Measurements from ENCODE around the gene SFT2D1. TPM values are rescaled to one million over a fixed set of nuclear protein-coding genes. Genes with fewer than 3 reads are reported as not detected.

Gene SFT2D1
- polyA plus RNA-seq, 3 donors = 48.1 to 166 (median 140) TPM

DNA sequence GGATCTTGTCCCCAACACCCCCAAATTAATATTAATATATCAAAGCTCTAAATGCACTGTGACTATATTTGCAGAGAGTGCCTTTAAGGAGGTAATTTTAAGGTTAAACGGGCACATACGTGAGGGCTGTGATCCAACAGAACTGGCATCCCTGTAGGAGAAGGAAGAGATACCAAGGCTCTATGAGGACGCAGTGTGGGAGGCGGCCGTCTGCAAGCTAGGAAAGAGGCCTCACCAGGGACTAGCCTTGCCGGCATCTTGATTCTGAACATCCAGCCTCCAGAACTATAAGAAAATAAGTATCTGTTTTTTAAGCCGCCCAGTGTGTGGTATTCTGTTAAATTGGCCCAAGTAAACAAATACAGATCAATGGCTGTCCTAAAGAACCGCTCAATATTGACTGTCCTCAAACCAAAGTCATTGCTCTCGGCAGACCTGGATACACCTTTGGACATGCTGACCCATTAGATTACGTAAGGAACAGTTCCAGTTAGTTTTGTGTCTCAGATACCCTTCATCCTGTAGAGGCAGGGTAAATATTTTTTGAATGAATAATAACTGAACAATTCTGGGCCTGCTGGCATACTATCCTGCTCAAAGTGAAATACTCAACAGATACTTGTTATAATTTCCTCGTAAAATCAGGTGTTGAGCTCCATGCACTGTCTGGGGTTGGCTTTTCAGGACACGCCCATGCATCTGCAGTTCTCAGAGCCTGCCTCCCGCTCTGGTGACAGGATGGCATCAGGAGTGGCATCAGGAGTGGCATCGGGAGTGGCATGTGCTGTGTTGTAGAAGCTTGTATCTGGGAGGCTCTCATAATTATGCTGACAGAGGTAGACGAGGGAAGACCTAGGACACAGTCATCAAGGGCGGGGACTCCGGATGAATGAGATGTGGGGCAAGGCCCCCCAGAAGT is 40.5 kb downstream of the SFT2D1 start:
- H4K20me1 ChIP-seq (ENCODE audit: insufficient read depth, low read length) = no peaks in the 10 kb centered on the region
- H3K36me3 Mint-ChIP-seq = peaks cover 0 to 1% of the 10 kb centered on the region in 2 donors
- TF ChIP-seq, protein P1, sequence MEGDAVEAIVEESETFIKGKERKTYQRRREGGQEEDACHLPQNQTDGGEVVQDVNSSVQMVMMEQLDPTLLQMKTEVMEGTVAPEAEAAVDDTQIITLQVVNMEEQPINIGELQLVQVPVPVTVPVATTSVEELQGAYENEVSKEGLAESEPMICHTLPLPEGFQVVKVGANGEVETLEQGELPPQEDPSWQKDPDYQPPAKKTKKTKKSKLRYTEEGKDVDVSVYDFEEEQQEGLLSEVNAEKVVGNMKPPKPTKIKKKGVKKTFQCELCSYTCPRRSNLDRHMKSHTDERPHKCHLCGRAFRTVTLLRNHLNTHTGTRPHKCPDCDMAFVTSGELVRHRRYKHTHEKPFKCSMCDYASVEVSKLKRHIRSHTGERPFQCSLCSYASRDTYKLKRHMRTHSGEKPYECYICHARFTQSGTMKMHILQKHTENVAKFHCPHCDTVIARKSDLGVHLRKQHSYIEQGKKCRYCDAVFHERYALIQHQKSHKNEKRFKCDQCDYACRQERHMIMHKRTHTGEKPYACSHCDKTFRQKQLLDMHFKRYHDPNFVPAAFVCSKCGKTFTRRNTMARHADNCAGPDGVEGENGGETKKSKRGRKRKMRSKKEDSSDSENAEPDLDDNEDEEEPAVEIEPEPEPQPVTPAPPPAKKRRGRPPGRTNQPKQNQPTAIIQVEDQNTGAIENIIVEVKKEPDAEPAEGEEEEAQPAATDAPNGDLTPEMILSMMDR (IDR thresholded peaks at IDR 0.05) = no peak
- no peak overlapping the region for H3K9ac ChIP-seq (ENCODE audit: insufficient read depth, low read length, poor library complexity, severe bottlenecking)
- H3K4me2 ChIP-seq (replicated peaks; ENCODE audit: extremely low read depth, low read length, poor library complexity, severe bottlenecking) = no peak overlapping the region
- H3K9me3 ChIP-seq (replicated peaks in 1 of 2; ENCODE audit: control insufficient read depth in 1 of 2, insufficient read depth in 1 of 2, low read length in 2 of 2) = peaks cover 0 to 4% of the 10 kb centered on the region in 2 donors
- H3K27ac ChIP-seq (ENCODE audit: low read depth in 1 of 2, low read length in 2 of 2) = no peak overlapping the region
- peaks cover 17 to 33% (median 29%) of the 10 kb centered on the region in 3 donors for H3K27me3 Mint-ChIP-seq (ENCODE audit: low read depth in 3 of 3)
- no peaks in the 10 kb centered on the region for H3K4me1 Mint-ChIP-seq
- intact Hi-C loops (cut with micrococcal nuclease) = no loop called here
- H3K4me3 Mint-ChIP-seq = no peak overlapping the region
- H3K27ac Mint-ChIP-seq = no peak overlapping the region
- no peaks in the 10 kb centered on the region for H3K36me3 ChIP-seq (replicated peaks in 1 of 2; ENCODE audit: control insufficient read depth in 1 of 2, insufficient read depth in 2 of 2, low read length in 2 of 2)
- peaks cover 21 to 27% of the 10 kb centered on the region in 2 donors for H3K27me3 ChIP-seq (ENCODE audit: control insufficient read depth in 2 of 2, insufficient read depth in 2 of 2, low read length in 2 of 2)
- no peaks in the 10 kb centered on the region for H3K4me1 ChIP-seq (ENCODE audit: control insufficient read depth in 1 of 2, insufficient read depth in 2 of 2, low read length in 2 of 2)
- H2AFZ ChIP-seq (ENCODE audit: insufficient read depth, low read depth, low read length, poor library complexity, severe bottlenecking) = no peak overlapping the region
- DNase-seq = no peak
- no peaks in the 10 kb centered on the region for H3K79me2 ChIP-seq (ENCODE audit: insufficient read depth, low read length)
- H3K4me3 ChIP-seq (replicated peaks in 1 of 3; ENCODE audit: low read depth in 2 of 3, low read length in 3 of 3) = no peak overlapping the region
- 95% methylated on average over 9 of the region's 17 CpGs for WGBS (ENCODE audit: insufficient coverage)
- H3K9me3 Mint-ChIP-seq = peaks cover 0 to 4% (median 3%) of the 10 kb centered on the region in 7 donors

DNA sequence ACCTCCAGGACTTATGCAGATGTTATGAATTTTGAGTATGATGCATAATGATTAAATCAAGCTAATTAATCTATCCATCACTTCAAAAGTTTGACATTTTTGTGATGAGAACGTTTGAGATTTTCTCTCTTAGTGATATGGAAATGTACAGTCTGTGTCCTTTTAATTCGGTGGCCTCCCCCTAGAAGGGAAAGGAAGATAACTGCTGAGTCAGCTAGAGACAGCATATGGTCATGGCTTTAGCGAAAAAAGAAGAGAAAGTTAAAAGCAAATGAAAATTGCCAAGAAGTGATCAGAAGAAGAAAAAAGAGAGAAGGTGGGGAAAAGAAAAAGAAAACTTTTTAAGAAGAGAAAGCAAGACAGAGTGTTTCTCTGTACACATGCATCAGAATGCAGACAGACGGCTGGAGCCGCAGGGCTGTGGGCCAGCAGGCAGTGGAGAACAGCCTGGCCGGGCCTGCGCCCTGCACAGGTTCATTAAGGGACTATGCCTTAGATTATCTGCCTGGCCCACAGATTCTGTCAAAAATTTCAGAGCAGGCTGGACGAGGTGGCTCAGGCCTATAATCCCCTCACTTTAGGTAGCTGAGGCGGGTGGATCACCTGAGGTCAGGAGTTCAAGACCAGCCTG is 41.9 kb downstream of the SFT2D1 start:
- Histone ChIP-seq H2AFZ (ENCODE audit: insufficient read depth, low read depth, low read length, poor library complexity, severe bottlenecking) (no peak overlapping the region), H3K27ac (ENCODE audit: low read depth in 1 of 2, low read length in 2 of 2) (no peak overlapping the region), H3K27me3 (ENCODE audit: control insufficient read depth in 2 of 2, insufficient read depth in 2 of 2, low read length in 2 of 2) (peaks cover 8 to 13% of the 10 kb centered on the region in 2 donors), H3K9me3 (replicated peaks in 1 of 2; ENCODE audit: control insufficient read depth in 1 of 2, insufficient read depth in 1 of 2, low read length in 2 of 2) (no peaks in the 10 kb centered on the region), H3K9ac (ENCODE audit: insufficient read depth, low read length, poor library complexity, severe bottlenecking) (no peak overlapping the region), H3K79me2 (ENCODE audit: insufficient read depth, low read length) (no peaks in the 10 kb centered on the region), H3K4me2 (replicated peaks; ENCODE audit: extremely low read depth, low read length, poor library complexity, severe bottlenecking) (no peak overlapping the region), H3K4me3 (replicated peaks in 1 of 3; ENCODE audit: low read depth in 2 of 3, low read length in 3 of 3) (no peak overlapping the region), H4K20me1 (ENCODE audit: insufficient read depth, low read length) (no peaks in the 10 kb centered on the region), H3K36me3 (replicated peaks in 1 of 2; ENCODE audit: control insufficient read depth in 1 of 2, insufficient read depth in 2 of 2, low read length in 2 of 2) (no peaks in the 10 kb centered on the region), H3K4me1 (ENCODE audit: control insufficient read depth in 1 of 2, insufficient read depth in 2 of 2, low read length in 2 of 2) (no peaks in the 10 kb centered on the region)
- Mint-ChIP-seq H3K27ac (no peak overlapping the region), H3K27me3 (ENCODE audit: low read depth in 3 of 3) (peaks cover 5 to 19% (median 16%) of the 10 kb centered on the region in 3 donors), H3K36me3 (no peaks in the 10 kb centered on the region), H3K4me1 (no peaks in the 10 kb centered on the region), H3K9me3 (peaks cover 0 to 6% (median 0%) of the 10 kb centered on the region in 7 donors), H3K4me3 (no peak overlapping the region)
- intact Hi-C loops (cut with micrococcal nuclease) = no loop called here
- DNase-seq = no peak
- TF ChIP-seq, protein P1 (IDR thresholded peaks at IDR 0.05) = no peak
- 96% methylated on average over 5 of the region's 9 CpGs for WGBS (ENCODE audit: insufficient coverage)

Measured in CD14-positive monocyte (primary cell).